CD4-positive, alpha-beta T cell (primary cell): Measurements from ENCODE around the gene PRDM12. TPM values are rescaled to one million over a fixed set of nuclear protein-coding genes. Genes with fewer than 3 reads are reported as not detected.

Source experiments
- ATAC-seq: fragments of 200-7000 bp; cut with Tn5 transposase; one replicate; pipeline ENCODE4 v1.10.0; 2022; ENCODE audit warnings: mild to moderate bottlenecking; ENCODE audit not compliant: poor library complexity
- CTCF ChIA-PET: fragments of 350-600 bp; sonication (Branson Sonifier 250); formaldehyde crosslinking; loops from one replicate; lab custom pipeline; 2021; ENCODE audit warnings: antibody characterized with exemption, inconsistent platforms; lab: Charles Lee
- POLR2A ChIA-PET: fragments of 350-600 bp; sonication (Branson Sonifier 250); formaldehyde crosslinking; loops from one replicate; lab custom pipeline; 2021; ENCODE audit warnings: antibody characterized with exemption, inconsistent platforms; lab: Charles Lee
- DNase-seq, 14 experiments: peaks; one replicate each; pipeline ENCODE4 v3.0.0-alpha.2; 2013 to 2020; ENCODE audit warnings: mixed read lengths in 2 of 14
- H3K27ac ChIP-seq, 2 donors: one replicate each; pipeline versions ENCODE4 v1.5.1 to v1.7.0; 2013; ENCODE audit warnings: low read length in 2 of 2, low read depth in 1 of 2, mild to moderate bottlenecking in 1 of 2
- H3K27me3 ChIP-seq, 2 experiments: 1 replicate in 1 of 2; 2 replicates in 1 of 2; pipeline versions ENCODE4 v1.6.1 to v1.7.0; 2013; ENCODE audit warnings: low read length in 2 of 2, control low read depth in 1 of 2, mild to moderate bottlenecking in 1 of 2, moderate library complexity in 1 of 2; ENCODE audit not compliant: insufficient read depth in 2 of 2, control insufficient read depth in 1 of 2
- H3K36me3 ChIP-seq: one replicate; pipeline ENCODE4 v1.6.1; 2013; ENCODE audit warnings: low read length, control low read depth; ENCODE audit not compliant: insufficient read depth
- H3K4me1 ChIP-seq: one replicate; pipeline ENCODE4 v1.6.1; 2013; ENCODE audit warnings: low read length, control low read depth; ENCODE audit not compliant: insufficient read depth
- H3K4me3 ChIP-seq: one replicate; pipeline ENCODE4 v1.5.1; 2013; ENCODE audit warnings: mild to moderate bottlenecking, low read length, moderate library complexity
- H3K9me3 ChIP-seq, 2 experiments: 1 replicate in 1 of 2; 2 replicates in 1 of 2; pipeline versions ENCODE4 v1.6.1 to v1.7.0; 2013; ENCODE audit warnings: low read length in 2 of 2, mild to moderate bottlenecking in 2 of 2, control low read depth in 1 of 2, moderate library complexity in 1 of 2; ENCODE audit not compliant: control insufficient read depth in 1 of 2, insufficient read depth in 1 of 2
- H3K27ac Mint-ChIP-seq: one replicate; pipeline ENCODE4 v1.8.0; 2020; ENCODE audit warnings: mixed read lengths
- H3K27me3 Mint-ChIP-seq: one replicate; pipeline ENCODE4 v1.8.0; 2021; ENCODE audit warnings: mixed read lengths
- H3K36me3 Mint-ChIP-seq: one replicate; pipeline ENCODE4 v1.8.0; 2021; ENCODE audit warnings: low read depth, mixed read lengths
- H3K4me1 Mint-ChIP-seq: one replicate; pipeline ENCODE4 v1.8.0; 2021; ENCODE audit warnings: low read depth, mixed read lengths
- H3K4me3 Mint-ChIP-seq: one replicate; pipeline ENCODE4 v1.8.0; 2020; ENCODE audit warnings: mild to moderate bottlenecking, mixed read lengths
- H3K9me3 Mint-ChIP-seq: one replicate; pipeline ENCODE4 v1.8.0; 2020; ENCODE audit warnings: mixed read lengths
- CTCF ChIP-seq: fragments of 200-600 bp; IDR thresholded peaks from one replicate; pipeline ENCODE4 v1.8.0; 2022; ENCODE audit warnings: antibody characterized with exemption, mild to moderate bottlenecking
- intact Hi-C, 2 experiments: fragments of 100-400 bp; cut with DNase I in 1 of 2; cut with micrococcal nuclease in 1 of 2; formaldehyde crosslinking; loops; one replicate each; pipeline versions ENCODE4 v1.15.1 to v1.9.0; 2023 to 2025; cut with DNase I, micrococcal nuclease
- total RNA-seq, 174 experiments: library from RNA in 2 of 174; stranded (reverse) in 2 of 174; gene quantifications; one replicate each; pipeline ENCODE4 v1.2.3 and lab custom pipeline; 2021 to 2026

Gene PRDM12
- total RNA-seq, 2 experiments from 2014 or later: 0.14 TPM; not detected in 1

DNA sequence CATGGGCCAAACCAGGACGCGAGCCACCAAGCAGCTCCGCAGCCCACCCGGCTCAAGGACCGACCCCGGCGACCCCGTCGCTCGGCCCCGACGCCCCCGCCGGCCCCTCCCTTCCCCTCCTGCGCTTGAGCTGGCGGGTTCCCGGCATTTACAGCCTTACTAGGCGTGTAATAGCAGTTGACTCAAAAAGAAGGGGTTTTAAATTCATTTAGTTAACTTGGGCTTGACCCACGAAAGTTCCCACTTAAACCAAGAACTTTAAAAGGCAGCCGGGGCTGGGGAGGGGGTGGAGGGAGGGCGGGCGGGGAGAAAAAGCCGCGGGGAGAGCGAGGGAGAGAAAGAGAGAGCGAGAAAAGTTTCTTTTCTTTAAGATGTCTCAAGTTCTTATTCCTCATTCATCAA, 636 bp downstream of the PRDM12 start:
- H3K4me3 Mint-ChIP-seq: no peak overlapping the region
- CTCF ChIA-PET: no interaction called here
- POLR2A ChIA-PET: no interaction called here

DNA sequence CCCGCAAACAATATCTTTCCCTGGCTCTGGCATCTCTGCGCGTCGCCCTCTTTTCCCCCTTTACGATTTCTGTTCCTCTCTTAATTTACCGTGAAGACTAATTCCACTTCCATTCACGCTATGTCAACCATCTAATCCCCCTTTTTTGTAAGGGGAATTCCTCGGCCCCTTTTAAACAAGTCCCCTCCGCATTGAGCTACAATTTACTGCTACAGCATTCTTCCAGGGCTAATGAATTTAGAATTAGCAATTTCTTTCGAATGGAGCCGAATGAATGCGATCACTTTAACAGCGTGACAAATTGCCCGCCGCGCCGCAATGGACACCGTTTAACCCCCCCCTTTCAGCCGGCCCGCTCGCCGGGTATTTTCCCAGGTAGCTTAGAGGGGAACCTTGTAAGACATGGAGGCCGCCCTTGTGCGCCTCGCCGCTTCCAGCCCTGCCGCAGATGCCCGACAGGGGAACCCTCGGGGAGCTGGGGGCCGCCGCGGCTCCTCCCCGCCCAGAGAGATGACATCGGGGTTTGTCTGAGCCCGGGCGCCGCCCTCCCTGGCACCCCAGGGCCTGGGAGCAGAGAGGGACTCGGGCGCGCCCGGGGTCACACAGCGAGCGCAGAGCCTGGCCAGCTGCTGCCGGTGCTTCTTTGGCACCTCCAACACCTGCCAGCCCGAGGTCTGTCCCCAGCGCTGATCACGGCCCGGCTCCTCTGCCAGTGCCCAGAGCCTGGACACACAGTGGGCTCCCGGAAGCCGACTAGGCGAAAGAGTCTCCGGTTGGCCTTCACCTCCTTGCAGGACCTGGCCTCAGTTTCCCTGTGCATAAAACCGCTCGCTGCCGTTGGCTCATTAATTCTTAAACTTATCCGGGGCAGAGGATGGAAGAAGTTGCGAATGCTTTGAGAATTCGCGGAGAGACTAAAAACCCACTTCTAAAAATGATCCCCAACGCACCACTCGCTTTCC, 1.3 kb downstream of the PRDM12 start:
- POLR2A ChIA-PET: no interaction called here
- Histone ChIP-seq H3K9me3 (peaks cover 0 to 46% of the 10 kb centered on the region in 2 experiments), H3K4me3 (no peak overlapping the region), H3K36me3 (no peaks in the 10 kb centered on the region), H3K27me3 (peaks cover 62 to 73% of the 10 kb centered on the region in 2 experiments), H3K4me1 (peaks cover 55% of the 10 kb centered on the region), H3K27ac (no peak overlapping the region)
- Mint-ChIP-seq H3K4me3 (peak overlapping the region; percentile 61), H3K27ac (no peak overlapping the region), H3K36me3 (no peaks in the 10 kb centered on the region), H3K9me3 (no peaks in the 10 kb centered on the region), H3K27me3 (peaks cover 66% of the 10 kb centered on the region), H3K4me1 (peaks cover 14% of the 10 kb centered on the region)
- DNase-seq (peak in 1 of 14 experiments; percentile 25), ATAC-seq (peak; percentile 40)
- no peak for TF ChIP-seq CTCF
- intact Hi-C loops: no loop called here
- CTCF ChIA-PET: no interaction called here

More for the DNA sequence above, 636 bp downstream of the PRDM12 start:
- no peaks in the 10 kb centered on the region for H3K36me3 ChIP-seq
- Mint-ChIP-seq H3K27ac (no peak overlapping the region), H3K9me3 (no peaks in the 10 kb centered on the region), H3K36me3 (no peaks in the 10 kb centered on the region), H3K27me3 (peaks cover 59% of the 10 kb centered on the region), H3K4me1 (peaks cover 14% of the 10 kb centered on the region)
- peaks cover 57% of the 10 kb centered on the region for H3K4me1 ChIP-seq
- intact Hi-C loops: no loop called here
- no peak for DNase-seq
- H3K9me3 ChIP-seq: peaks cover 0 to 46% of the 10 kb centered on the region in 2 experiments
- no peak for TF ChIP-seq CTCF
- no peak overlapping the region for H3K27ac ChIP-seq
- peaks cover 63 to 75% of the 10 kb centered on the region in 2 experiments for H3K27me3 ChIP-seq
- ATAC-seq: no peak
- no peak overlapping the region for H3K4me3 ChIP-seq

GRCh38 chr9:130666393-130667119, 2.2 kb downstream of the PRDM12 start:
- H3K4me3 ChIP-seq: no peak overlapping the region
- no peaks in the 10 kb centered on the region for H3K36me3 ChIP-seq
- Mint-ChIP-seq H3K4me3 (no peak overlapping the region), H3K4me1 (peaks cover 14% of the 10 kb centered on the region), H3K9me3 (no peaks in the 10 kb centered on the region), H3K27ac (no peak overlapping the region), H3K36me3 (no peaks in the 10 kb centered on the region), H3K27me3 (peaks cover 67% of the 10 kb centered on the region)
- CTCF ChIA-PET: interaction anchor here (0.9 kb wide), 1 partner anchor 17 kb away, joined by 3 read pairs; no protein-coding TSS in a partner anchor
- peaks cover 54 to 65% of the 10 kb centered on the region in 2 experiments for H3K27me3 ChIP-seq
- H3K9me3 ChIP-seq: peaks cover 0 to 39% of the 10 kb centered on the region in 2 experiments
- no peak for TF ChIP-seq CTCF
- H3K27ac ChIP-seq: no peak overlapping the region
- ATAC-seq (no peak), DNase-seq (no peak)
- POLR2A ChIA-PET: no interaction called here
- H3K4me1 ChIP-seq: peaks cover 46% of the 10 kb centered on the region
- intact Hi-C loops: no loop called here
